ENCODE measurements around the gene GRIK2. TPM values are rescaled to one million over a fixed set of nuclear protein-coding genes. Genes with fewer than 3 reads are reported as not detected.

The GRIK2 gene
- total and polyA plus RNA-seq, 2 experiments from 2014 or later: 1.4 to 7.1 TPM

DNA sequence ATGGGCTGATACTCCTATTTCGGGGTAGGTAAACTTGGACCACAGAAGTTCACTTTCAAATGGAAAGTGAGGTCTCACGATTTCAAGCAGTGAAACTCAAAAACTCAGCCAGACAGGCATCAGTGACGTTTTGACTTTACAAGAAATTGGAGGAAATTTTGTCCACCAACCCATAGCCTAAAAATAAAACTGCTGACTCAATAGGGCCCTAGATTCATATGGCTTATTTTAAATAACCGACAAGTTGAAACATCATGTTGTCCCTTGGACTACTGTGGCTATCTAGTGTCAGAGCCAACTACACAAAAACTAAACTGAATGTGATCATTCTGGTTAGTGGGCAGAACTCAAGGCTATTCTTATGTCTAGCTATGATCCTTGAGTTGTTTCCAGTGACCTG, 486.3 kb downstream of the GRIK2 start:
- no peak for DNase-seq
- no peaks in the 10 kb centered on the region for H3F3A ChIP-seq (ENCODE audit: insufficient read depth)
- no peak overlapping the region for H3K9ac ChIP-seq
- H4K20me1 ChIP-seq (ENCODE audit: insufficient read depth): no peaks in the 10 kb centered on the region
- H3K4me2 ChIP-seq (ENCODE audit: unreplicated experiment): no peak overlapping the region
- TF ChIP-seq EZH2phosphoT487 (IDR thresholded peaks at IDR 0.05; ENCODE audit: insufficient read depth, low read depth): no peak
- TF ChIP-seq EZH2 (IDR thresholded peaks at IDR 0.05; ENCODE audit: insufficient read depth, poor library complexity, severe bottlenecking): no peak
- no peaks in the 10 kb centered on the region for H3K4me1 ChIP-seq (ENCODE audit: insufficient read depth)
- H3K36me3 ChIP-seq (ENCODE audit: low read depth): no peaks in the 10 kb centered on the region
- no peaks in the 10 kb centered on the region for H3K79me2 ChIP-seq (ENCODE audit: insufficient read depth)
- no peak overlapping the region for H3K27ac ChIP-seq
- 18 to 24% methylated on average over 4 of the region's 4 CpGs for WGBS, 2 experiments (ENCODE audit: low coverage in 1 of 2, low lambda C conversion rate in 2 of 2, missing lambda C conversion rate in 2 of 2)
- H2AFZ ChIP-seq: no peak overlapping the region
- no peak overlapping the region for H3K4me3 ChIP-seq
- no peaks in the 10 kb centered on the region for H3K27me3 ChIP-seq (replicated peaks; ENCODE audit: insufficient read depth)
- in situ Hi-C loops (cut with MboI): no loop called here
- no peaks in the 10 kb centered on the region for H3K9me2 ChIP-seq (ENCODE audit: insufficient read depth)
- H3K9me3 ChIP-seq (ENCODE audit: low read depth): no peaks in the 10 kb centered on the region

DNA sequence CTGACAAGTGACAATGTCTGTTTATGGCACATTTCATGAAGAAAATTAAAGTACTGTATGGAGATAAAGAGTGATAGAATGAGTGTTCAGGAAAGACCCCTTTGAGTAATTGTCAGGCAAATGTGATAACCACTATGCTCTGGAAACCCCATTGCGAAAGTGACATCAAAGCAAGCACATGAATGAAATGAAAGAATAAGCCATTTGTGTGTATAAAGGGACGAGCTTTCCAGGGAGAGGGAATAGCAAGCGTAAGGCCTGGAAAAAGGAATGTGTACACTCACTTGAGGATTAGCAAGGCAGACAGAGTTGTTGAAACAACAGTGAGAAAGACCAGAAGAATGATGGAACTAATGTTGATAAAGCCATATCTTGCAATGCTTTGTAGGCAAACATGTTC, 490.0 kb downstream of the GRIK2 start:
- Histone ChIP-seq H3K27me3 (replicated peaks; ENCODE audit: insufficient read depth) (no peaks in the 10 kb centered on the region), H3K36me3 (ENCODE audit: low read depth) (no peaks in the 10 kb centered on the region), H4K20me1 (ENCODE audit: insufficient read depth) (no peaks in the 10 kb centered on the region), H3K4me1 (ENCODE audit: insufficient read depth) (no peaks in the 10 kb centered on the region), H3K4me3 (no peak overlapping the region), H3K9me2 (ENCODE audit: insufficient read depth) (no peaks in the 10 kb centered on the region), H3K9me3 (ENCODE audit: low read depth) (no peaks in the 10 kb centered on the region), H3K4me2 (ENCODE audit: unreplicated experiment) (no peak overlapping the region), H3K9ac (no peak overlapping the region), H3F3A (ENCODE audit: insufficient read depth) (no peaks in the 10 kb centered on the region), H3K27ac (no peak overlapping the region), H2AFZ (no peak overlapping the region), H3K79me2 (ENCODE audit: insufficient read depth) (no peaks in the 10 kb centered on the region)
- no peak for TF ChIP-seq EZH2phosphoT487 (IDR thresholded peaks at IDR 0.05; ENCODE audit: insufficient read depth, low read depth)
- no peak for TF ChIP-seq EZH2 (IDR thresholded peaks at IDR 0.05; ENCODE audit: insufficient read depth, poor library complexity, severe bottlenecking)
- in situ Hi-C loops (cut with MboI): no loop called here
- DNase-seq: no peak
- 37 to 44% methylated on average over 3 of the region's 3 CpGs for WGBS, 2 experiments (ENCODE audit: low coverage in 1 of 2, low lambda C conversion rate in 2 of 2, missing lambda C conversion rate in 2 of 2)

DNA sequence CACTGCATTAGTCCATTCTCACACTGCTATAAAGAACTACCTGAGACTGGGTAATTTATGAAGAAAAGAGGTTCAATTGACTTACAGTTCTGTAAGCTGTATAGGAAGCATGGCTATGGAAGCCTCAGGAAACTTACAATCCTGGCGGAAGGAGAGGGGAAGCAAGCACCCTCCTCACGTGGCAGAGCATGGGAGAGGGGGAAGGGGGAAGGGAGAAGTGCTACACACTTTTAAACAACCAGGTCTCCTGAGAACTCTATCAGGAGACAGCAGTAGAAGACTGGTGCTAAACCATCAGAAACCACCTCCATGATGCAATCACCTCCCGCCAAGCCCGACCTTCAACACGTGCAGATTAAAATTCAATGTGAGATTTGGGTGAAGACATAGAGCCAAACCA, 494.0 kb downstream of the GRIK2 start:
- Histone ChIP-seq H3K4me1 (ENCODE audit: insufficient read depth) (no peaks in the 10 kb centered on the region), H3K27me3 (replicated peaks; ENCODE audit: insufficient read depth) (no peaks in the 10 kb centered on the region), H3K36me3 (ENCODE audit: low read depth) (no peaks in the 10 kb centered on the region), H3K9me3 (ENCODE audit: low read depth) (no peaks in the 10 kb centered on the region), H2AFZ (no peak overlapping the region), H3K9me2 (ENCODE audit: insufficient read depth) (no peaks in the 10 kb centered on the region), H3F3A (ENCODE audit: insufficient read depth) (no peaks in the 10 kb centered on the region), H3K27ac (no peak overlapping the region), H4K20me1 (ENCODE audit: insufficient read depth) (no peaks in the 10 kb centered on the region), H3K79me2 (ENCODE audit: insufficient read depth) (no peaks in the 10 kb centered on the region), H3K4me3 (no peak overlapping the region), H3K4me2 (ENCODE audit: unreplicated experiment) (no peak overlapping the region), H3K9ac (no peak overlapping the region)
- TF ChIP-seq EZH2 (IDR thresholded peaks at IDR 0.05; ENCODE audit: insufficient read depth, poor library complexity, severe bottlenecking): no peak
- TF ChIP-seq EZH2phosphoT487 (IDR thresholded peaks at IDR 0.05; ENCODE audit: insufficient read depth, low read depth): no peak
- 53 to 57% methylated on average over 5 of the region's 5 CpGs for WGBS, 2 experiments (ENCODE audit: low coverage in 1 of 2, low lambda C conversion rate in 2 of 2, missing lambda C conversion rate in 2 of 2)
- in situ Hi-C loops (cut with MboI): no loop called here
- no peak for DNase-seq

DNA sequence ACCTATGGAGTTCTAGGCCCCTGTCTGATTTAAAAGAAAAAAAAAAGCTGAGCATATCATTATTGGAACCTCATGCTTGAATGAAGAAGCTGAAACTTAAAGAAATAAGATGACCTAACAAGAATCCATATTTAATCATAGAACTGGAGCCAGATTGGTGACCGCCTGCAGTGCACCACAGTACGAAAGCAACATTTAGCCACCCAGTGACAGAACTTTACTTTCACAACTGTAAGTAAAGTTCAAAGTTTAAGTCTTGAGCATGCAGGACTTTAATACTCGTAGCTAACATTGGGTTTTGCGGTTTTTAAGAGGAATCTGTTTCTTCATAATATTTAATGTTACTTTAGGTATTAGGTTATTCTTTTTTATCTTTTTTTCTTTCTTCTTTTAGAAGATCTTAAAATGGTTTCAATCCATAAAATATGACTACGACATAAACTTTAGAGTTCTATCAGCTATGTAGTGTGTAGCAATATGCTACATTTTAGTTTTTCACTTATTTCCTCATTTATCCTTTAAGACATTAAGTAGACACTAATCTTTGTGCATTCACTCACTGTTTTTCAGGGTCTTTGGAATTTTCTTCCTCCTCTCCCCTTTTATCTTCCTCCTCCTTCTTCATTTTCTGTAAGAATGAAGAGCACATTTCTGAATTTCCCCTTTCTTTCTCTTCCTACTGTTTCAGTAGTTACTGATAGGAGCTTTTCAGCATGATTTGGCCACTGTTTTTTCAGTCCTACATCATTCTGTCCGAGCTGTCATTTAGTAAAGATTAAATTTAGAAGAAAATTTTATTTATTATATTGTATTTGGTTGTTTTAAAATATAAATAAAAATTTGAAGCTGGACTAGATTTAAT, 514.1 kb downstream of the GRIK2 start:
- DNase-seq: no peak
- 67% methylated on average over 6 of the region's 6 CpGs for WGBS, 2 experiments (ENCODE audit: low coverage in 1 of 2, low lambda C conversion rate in 2 of 2, missing lambda C conversion rate in 2 of 2)
- Histone ChIP-seq H3K27me3 (replicated peaks; ENCODE audit: insufficient read depth) (no peaks in the 10 kb centered on the region), H3K36me3 (ENCODE audit: low read depth) (no peaks in the 10 kb centered on the region), H3K4me2 (ENCODE audit: unreplicated experiment) (no peak overlapping the region), H2AFZ (no peak overlapping the region), H3K79me2 (ENCODE audit: insufficient read depth) (no peaks in the 10 kb centered on the region), H4K20me1 (ENCODE audit: insufficient read depth) (no peaks in the 10 kb centered on the region), H3K27ac (no peak overlapping the region), H3K9ac (no peak overlapping the region), H3K4me3 (no peak overlapping the region), H3K9me3 (ENCODE audit: low read depth) (no peaks in the 10 kb centered on the region), H3F3A (ENCODE audit: insufficient read depth) (no peaks in the 10 kb centered on the region), H3K4me1 (ENCODE audit: insufficient read depth) (no peaks in the 10 kb centered on the region), H3K9me2 (ENCODE audit: insufficient read depth) (no peaks in the 10 kb centered on the region; the same call in 1 of the 2 replicates)
- in situ Hi-C loops (cut with MboI): no loop called here
- TF ChIP-seq EZH2 (IDR thresholded peaks at IDR 0.05; ENCODE audit: insufficient read depth, poor library complexity, severe bottlenecking) (no peak), EZH2phosphoT487 (IDR thresholded peaks at IDR 0.05; ENCODE audit: insufficient read depth, low read depth) (no peak)
